Testis (tissue), 3 donors: ENCODE measurements around the gene BABAM2. TPM values are rescaled to one million over a fixed set of nuclear protein-coding genes. Genes with fewer than 3 reads are reported as not detected.
"Not testable (repeated sequence)": the region's sequence is repeated elsewhere in the genome, so short reads cannot be mapped to it uniquely, and the experiment has no call there.

Experiments
- DNase-seq: peaks from one replicate; pipeline ENCODE4 v3.0.0-alpha.2; 2019
- H3K27ac ChIP-seq, 2 donors: fragments of 200-600 bp; sonication (generic); one replicate each; pipeline ENCODE4 v1.5.1; 2019
- H3K27me3 ChIP-seq: fragments of 200-600 bp; sonication (generic); one replicate; pipeline ENCODE4 v1.5.1; 2019
- H3K36me3 ChIP-seq: fragments of 200-600 bp; sonication (generic); one replicate; pipeline ENCODE4 v1.5.1; 2017; ENCODE audit warnings: low read depth; ENCODE audit errors: missing control alignments
- H3K4me1 ChIP-seq: fragments of 200-600 bp; sonication (generic); one replicate; pipeline ENCODE4 v1.5.1; 2019
- H3K4me3 ChIP-seq, 2 donors: fragments of 200-600 bp; sonication (generic); one replicate each; pipeline ENCODE4 v1.5.1; 2017 to 2019
- H3K9me3 ChIP-seq: fragments of 200-600 bp; sonication (generic); one replicate; pipeline ENCODE4 v1.5.1; 2017
- POLR2A ChIP-seq: fragments of 450-650 bp; IDR thresholded peaks from one replicate; pipeline ENCODE4 v1.6.1; 2017; ENCODE audit warnings: antibody characterized with exemption, mild to moderate bottlenecking, moderate library complexity
- WGBS, 2 donors: methylation state at CpG; one replicate each; pipeline ENCODE4 v1.1.5; 2018; 5-methylcytosine and 5-hydroxymethylcytosine counted together
- intact Hi-C: fragments of 100-400 bp; cut with DNase I; formaldehyde crosslinking; loops from one replicate; pipeline ENCODE4 v1.15.1; 2023; ENCODE audit warnings: low total_unique reads
- polyA plus RNA-seq: library from polyadenylated mRNA; stranded (reverse); fragments of 350-450 nt; fragmentation: Illumina TruSeq; extraction: RNeasy Lipid Tissue Mini Kit (QIAGEN cat#74804); gene quantifications from one replicate; pipeline ENCODE4 v1.2.3, GENCODE V29; 2014; ENCODE audit warnings: low read depth, low replicate concordance; ENCODE audit not compliant: insufficient read depth
- total RNA-seq, 2 donors: library from RNA; depleted of rRNA; stranded (reverse); fragments of >200 nt; gene quantifications; one replicate each; pipeline ENCODE4 v1.2.3, GENCODE V29; 2016
- TF ChIP-seq, protein P1 (sequence below), 3 experiments: fragments of 450-650 bp in 2 of 3; fragments of 200-600 bp in 1 of 3; sonication (generic) in 1 of 3; IDR thresholded peaks; one replicate each; pipeline ENCODE4 v1.5.1; 2016 to 2019; ENCODE audit warnings: antibody characterized with exemption in 3 of 3, mild to moderate bottlenecking in 2 of 3, moderate library complexity in 1 of 3

BABAM2 gene
- total and polyA plus RNA-seq, 3 donors from 2014 or later, result 49.2 to 70.6 (median 59.1) TPM

DNA sequence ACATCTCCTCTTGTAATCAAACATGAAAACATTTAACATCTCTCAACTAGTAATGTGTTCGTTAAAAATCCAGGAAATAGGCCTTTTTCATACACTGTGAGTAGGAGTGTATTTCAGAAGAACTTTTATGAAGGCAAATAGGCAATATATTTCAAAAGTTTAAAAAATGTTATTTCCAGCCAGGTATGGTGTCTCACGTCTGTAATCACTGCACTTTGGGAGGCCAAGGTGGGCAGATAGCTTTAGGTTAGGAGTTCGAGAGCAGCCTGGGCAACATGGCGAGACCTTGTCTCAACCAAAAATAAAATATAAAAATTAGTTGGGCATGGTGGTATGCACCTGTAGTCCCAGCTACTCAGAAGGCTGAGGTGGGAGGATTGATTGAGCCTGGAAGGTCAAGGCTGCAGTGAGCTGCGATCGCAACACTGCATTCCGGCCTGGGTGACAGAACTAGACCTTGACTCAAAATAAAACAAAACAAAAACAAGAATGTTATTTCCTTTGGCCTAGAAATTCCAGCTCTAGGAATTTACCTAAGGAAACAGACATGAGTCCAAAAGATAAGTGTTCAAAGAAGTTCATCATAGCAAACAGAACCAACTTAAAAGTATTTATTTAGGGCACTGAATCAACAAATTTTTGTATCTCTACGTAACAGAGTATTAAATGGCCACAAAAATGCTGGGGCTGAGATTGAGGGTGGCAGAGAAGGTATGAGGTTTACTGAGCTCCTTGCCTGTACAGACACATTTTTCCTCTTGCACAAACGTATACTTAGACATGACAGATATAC lies 15.2 kb upstream of the BABAM2 start:
- intact Hi-C loops, result no loop called here
- H3K4me3 ChIP-seq, result no peak overlapping the region
- H3K4me1 ChIP-seq, result no peaks in the 10 kb centered on the region
- H3K9me3 ChIP-seq, result no peaks in the 10 kb centered on the region
- WGBS, 2 donors, result 48 to 54% methylated on average over 9 of the region's 9 CpGs
- no peaks in the 10 kb centered on the region for H3K27me3 ChIP-seq
- no peaks in the 10 kb centered on the region for H3K36me3 ChIP-seq
- TF ChIP-seq, protein P1, sequence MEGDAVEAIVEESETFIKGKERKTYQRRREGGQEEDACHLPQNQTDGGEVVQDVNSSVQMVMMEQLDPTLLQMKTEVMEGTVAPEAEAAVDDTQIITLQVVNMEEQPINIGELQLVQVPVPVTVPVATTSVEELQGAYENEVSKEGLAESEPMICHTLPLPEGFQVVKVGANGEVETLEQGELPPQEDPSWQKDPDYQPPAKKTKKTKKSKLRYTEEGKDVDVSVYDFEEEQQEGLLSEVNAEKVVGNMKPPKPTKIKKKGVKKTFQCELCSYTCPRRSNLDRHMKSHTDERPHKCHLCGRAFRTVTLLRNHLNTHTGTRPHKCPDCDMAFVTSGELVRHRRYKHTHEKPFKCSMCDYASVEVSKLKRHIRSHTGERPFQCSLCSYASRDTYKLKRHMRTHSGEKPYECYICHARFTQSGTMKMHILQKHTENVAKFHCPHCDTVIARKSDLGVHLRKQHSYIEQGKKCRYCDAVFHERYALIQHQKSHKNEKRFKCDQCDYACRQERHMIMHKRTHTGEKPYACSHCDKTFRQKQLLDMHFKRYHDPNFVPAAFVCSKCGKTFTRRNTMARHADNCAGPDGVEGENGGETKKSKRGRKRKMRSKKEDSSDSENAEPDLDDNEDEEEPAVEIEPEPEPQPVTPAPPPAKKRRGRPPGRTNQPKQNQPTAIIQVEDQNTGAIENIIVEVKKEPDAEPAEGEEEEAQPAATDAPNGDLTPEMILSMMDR (IDR thresholded peaks at IDR 0.05), result no peak
- TF ChIP-seq POLR2A, result no peak
- no peak for DNase-seq
- H3K27ac ChIP-seq, result no peak overlapping the region

DNA sequence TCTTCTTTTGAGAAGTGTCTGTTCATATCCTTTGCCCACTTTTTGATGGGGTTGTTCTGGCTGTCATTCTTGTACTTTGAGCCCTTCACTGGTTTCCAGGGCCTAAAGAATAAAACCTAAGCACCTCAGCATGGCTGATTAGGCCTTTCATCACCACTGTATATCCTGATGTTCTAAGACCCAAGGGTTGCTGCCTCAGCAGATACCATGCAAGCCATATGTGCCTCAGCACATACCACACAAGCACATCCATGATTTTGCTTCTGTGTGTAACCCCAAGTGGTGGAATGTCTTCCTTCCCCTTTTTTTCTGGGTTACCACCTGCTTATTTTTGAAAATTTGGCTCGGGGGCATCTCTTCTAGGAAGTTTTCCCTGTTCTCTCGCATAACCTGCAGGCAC lies 11.7 kb upstream of the BABAM2 start:
- Histone ChIP-seq H3K9me3 (no peaks in the 10 kb centered on the region), H3K4me3 (no peak overlapping the region), H3K27ac (no peak overlapping the region), H3K27me3 (no peaks in the 10 kb centered on the region), H3K4me1 (no peaks in the 10 kb centered on the region), H3K36me3 (no peaks in the 10 kb centered on the region)
- DNase-seq, result no peak
- intact Hi-C loops, result no loop called here
- TF ChIP-seq POLR2A, result no peak
- WGBS, 2 donors, result 80 to 87% methylated on average over 2 of the region's 2 CpGs

DNA sequence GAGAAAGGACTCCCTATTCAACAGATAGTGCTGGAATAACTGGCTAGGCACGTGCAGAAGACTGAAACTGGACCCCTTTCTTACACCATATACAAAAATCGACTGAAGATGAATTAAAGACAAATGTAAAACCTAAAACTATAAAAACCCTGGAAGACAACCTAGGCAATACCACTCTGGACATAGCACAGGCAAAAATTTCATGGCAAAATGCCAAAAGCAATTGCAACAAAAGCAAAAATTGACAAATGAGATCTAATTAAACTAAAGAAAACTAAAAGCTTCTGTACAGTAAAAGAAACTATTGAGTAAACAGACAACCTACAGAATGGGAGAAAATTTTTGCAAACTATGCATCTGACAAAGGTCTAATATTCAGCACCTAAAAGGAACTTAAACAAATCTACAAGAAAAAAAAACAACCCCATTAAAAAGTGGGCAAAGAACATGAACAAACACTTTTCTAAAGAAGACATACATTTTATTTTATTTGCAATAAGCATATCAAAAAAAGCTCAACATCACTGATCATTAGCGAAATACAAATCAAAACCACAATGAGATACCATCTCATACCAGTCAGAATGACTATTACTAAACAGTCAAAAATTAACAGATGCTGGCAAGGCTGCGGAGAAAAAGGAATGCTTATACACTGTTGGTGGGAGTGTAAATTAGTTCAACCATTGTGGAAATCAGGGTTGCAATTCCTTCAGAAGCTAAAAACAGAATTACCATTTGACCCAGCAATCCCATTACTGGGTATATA lies 8.5 kb upstream of the BABAM2 start:
- DNase-seq, H3K27ac ChIP-seq, H3K36me3 ChIP-seq, H3K4me3 ChIP-seq, H3K9me3 ChIP-seq, H3K27me3 ChIP-seq, intact Hi-C loops, H3K4me1 ChIP-seq: not testable (repeated sequence)
- WGBS, 2 donors, result 93 to 94% methylated on average over 4 of the region's 4 CpGs

DNA sequence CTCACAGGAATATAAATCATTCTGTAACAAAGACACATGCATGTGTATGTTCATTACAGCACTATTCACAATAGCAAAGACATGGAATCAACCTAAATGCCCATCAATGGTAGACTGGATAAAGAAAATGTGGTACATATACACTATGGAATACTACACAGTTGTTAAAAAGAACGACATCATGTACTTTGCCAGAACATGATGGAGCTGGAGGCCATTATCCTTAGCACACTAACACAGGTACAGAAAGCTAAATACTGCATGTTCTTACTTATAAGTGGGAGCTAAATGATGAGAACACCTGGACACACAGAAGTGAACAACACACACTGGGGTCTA lies 8.0 kb upstream of the BABAM2 start:
- DNase-seq, H3K27ac ChIP-seq, intact Hi-C loops, H3K4me1 ChIP-seq, H3K4me3 ChIP-seq, H3K36me3 ChIP-seq, H3K27me3 ChIP-seq, H3K9me3 ChIP-seq: not testable (repeated sequence)
- 87 to 90% methylated on average over 1 of the region's 1 CpG for WGBS, 2 donors

DNA sequence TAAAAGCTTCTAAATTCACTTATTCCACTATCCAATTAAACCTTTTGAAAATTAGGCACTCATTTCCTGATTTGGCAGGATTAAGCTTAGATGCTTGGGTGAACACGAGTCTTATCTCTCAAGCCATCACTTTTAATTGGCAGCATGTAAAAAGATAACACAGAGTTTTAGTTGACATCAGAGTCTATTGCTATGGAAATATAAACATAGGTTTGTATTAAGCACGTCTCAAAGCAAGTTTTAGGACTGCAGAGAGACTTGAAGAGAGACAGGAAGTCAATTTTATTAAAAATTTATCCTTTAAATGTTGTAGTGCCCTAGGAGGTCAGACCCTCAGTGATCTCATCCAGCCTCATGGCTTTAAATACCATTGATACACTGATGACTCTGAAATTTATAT lies 5.9 kb upstream of the BABAM2 start:
- no peak for DNase-seq
- Histone ChIP-seq H3K27me3 (no peaks in the 10 kb centered on the region), H3K4me1 (peaks cover 4% of the 10 kb centered on the region), H3K4me3 (no peak overlapping the region), H3K27ac (no peak overlapping the region), H3K9me3 (no peaks in the 10 kb centered on the region), H3K36me3 (no peaks in the 10 kb centered on the region)
- WGBS, 2 donors, result 20 to 24% methylated on average over 2 of the region's 2 CpGs
- TF ChIP-seq, protein P1 (IDR thresholded peaks at IDR 0.05), result no peak
- no peak for TF ChIP-seq POLR2A
- intact Hi-C loops, result no loop called here

DNA sequence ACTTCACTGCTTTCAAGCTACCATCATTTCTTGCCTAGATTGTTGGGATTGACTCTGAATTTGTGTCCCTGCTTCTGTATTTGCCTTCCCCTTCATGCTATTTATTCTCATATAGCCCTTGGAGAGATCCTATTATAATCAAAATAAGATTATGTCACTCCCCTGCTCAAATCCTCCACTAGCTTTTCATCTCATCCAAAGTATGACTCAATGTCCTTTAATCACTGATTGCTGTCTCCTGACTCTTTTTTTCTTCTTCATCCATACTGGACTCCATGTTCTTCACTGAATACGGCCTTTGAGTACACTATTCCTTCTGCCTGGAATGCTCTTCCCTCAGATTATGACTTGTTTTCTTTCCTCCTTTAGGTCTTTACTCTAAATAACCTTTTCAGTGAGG lies 5.3 kb upstream of the BABAM2 start:
- TF ChIP-seq, protein P1 (IDR thresholded peaks at IDR 0.05), result no peak
- TF ChIP-seq POLR2A, result no peak
- intact Hi-C loops, result no loop called here
- no peak for DNase-seq
- Histone ChIP-seq H3K9me3 (no peaks in the 10 kb centered on the region), H3K27me3 (no peaks in the 10 kb centered on the region), H3K4me1 (peaks cover 4% of the 10 kb centered on the region), H3K4me3 (no peak overlapping the region), H3K36me3 (no peaks in the 10 kb centered on the region), H3K27ac (no peak overlapping the region)
- WGBS, 2 donors, result 90 to 97% methylated on average over 1 of the region's 1 CpG
